Measurements from ENCODE around the gene HDAC8.
"Not testable (repeated sequence)": the region's sequence is repeated elsewhere in the genome, so short reads cannot be mapped to it uniquely, and the experiment has no call there.

HDAC8 gene

GRCh38 chrX:72460715-72461114 lies 111.9 kb downstream of the HDAC8 start:
- DNase-seq = no peak

GRCh38 chrX:72449034-72449433 lies 123.6 kb downstream of the HDAC8 start:
- not testable (repeated sequence) for DNase-seq

DNA sequence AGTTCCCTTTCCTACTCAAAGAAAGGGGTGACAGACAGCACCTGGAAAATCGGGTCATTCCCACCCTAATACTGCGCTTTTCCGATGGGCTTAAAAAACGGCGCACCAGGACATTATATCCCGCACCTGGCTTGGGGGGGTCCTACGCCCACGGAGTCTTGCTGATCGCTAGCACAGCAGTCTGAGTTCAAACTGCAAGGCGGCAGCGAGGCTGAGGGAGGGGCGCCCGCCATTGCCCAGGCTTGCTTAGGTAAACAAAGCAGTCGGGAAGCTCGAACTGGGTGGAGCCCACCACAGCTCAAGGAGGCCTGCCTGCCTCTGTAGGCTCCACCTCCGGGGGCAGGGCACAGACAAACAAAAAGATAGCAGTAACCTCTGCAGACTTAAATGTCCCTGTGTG lies 131.9 kb downstream of the HDAC8 start:
- DNase-seq = not testable (repeated sequence)

DNA sequence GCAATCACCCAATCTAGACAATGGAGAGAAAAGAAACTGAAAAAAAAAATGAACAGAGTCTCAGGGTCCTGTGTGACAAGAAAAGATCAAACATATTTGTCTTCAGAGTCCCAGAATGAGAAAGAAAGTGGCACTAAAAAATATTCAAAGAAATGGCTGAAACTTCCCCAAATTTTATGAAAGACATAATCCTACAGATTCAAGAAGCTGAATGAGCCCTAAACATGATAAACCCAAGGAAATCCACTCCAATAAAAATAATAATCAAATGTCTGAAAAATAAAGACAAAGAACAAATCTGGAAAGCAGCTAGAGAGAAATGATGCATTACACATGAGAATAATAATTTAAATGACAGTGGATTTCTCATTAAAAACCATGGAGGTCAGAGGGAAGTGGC lies 136.6 kb downstream of the HDAC8 start:
- no peak for DNase-seq

DNA sequence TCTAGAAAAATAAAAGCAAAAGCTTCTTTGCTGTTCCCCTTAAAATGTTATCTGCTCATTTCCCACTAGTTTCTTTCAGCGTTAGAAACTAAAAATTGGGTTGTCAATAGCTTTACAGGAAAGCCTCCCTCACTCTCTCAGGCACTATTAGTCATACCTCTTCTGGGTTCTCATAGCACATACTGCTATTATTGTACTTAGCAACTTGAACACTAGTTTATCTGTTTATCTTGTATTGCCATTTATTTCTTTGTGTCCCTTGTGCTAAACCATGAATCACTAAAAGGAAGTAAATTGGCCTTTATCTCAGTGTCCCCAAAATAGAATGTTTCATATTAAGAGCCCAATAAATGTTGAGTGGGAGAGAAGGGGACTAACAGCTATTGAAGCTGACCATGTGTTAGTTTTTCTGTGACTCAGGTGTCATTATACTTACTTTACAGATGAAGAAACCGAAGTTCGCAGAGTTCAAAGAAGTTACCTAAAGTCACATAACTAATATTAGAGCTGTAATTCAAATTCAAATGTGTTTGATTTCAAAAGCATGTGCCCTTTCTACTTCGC lies 142.2 kb downstream of the HDAC8 start:
- DNase-seq = no peak

GRCh38 chrX:72421797-72422196 lies 150.8 kb downstream of the HDAC8 start:
- no peak for DNase-seq

- no peak for DNase-seq
Observed at GRCh38 chrX:72409993-72410392, 162.7 kb downstream of the HDAC8 start.

- no peak for DNase-seq
Observed at GRCh38 chrX:72408885-72409284, 163.8 kb downstream of the HDAC8 start.

GRCh38 chrX:72405136-72405535 lies 167.5 kb downstream of the HDAC8 start:
- DNase-seq = not testable (repeated sequence)

- DNase-seq = no peak
Observed at GRCh38 chrX:72402614-72403013, 170.0 kb downstream of the HDAC8 start.

- peak; percentile 4 to 23 (median 11) for DNase-seq
Observed at GRCh38 chrX:72399816-72400215, 172.8 kb downstream of the HDAC8 start.

DNA sequence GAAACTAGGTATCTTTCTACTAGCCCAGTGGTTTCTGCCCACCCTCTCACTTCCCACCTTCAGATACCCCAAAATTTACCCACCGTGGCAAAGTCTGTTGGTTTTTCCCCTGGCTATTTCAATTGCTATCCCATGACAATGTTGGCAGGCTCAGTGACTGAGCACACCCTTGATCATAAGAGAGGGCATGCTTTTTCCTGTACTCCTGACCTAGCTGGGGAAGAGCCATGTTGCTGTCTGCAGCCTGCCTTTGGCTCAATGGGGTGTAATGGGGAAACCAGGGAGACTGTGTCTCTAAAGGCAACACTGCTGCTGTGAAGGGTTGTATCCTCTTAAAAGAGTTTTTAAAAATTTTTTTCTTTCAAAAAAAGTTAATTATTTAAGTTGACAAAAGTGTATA lies 176.5 kb downstream of the HDAC8 start:
- DNase-seq = no peak

DNA sequence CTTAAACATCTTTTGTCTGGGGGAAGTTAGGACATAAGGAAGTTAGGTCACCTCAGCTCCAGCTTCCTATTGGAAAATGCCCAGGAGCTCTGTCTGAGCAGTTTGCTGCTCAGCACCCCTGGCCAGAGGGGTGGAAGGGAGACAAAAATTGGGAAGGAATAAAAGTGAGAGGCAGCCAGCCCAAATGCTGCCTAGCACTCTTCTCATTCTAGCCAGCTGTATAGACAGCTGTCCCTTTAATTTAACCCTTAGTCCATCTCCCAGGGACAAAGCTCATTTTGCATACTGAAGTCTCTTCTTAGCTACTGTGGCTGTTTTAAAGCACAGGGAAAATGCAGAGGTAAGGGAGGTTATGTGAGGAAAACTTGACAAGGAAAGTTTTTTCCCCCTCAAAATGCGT lies 177.4 kb downstream of the HDAC8 start:
- DNase-seq = peak; percentile 10 to 27 (median 16)

- DNase-seq = peak; percentile 18 to 48 (median 40)
Observed at GRCh38 chrX:72394518-72395170, 178.0 kb downstream of the HDAC8 start.

GRCh38 chrX:72393836-72394517 lies 178.7 kb downstream of the HDAC8 start:
- no peak for DNase-seq

DNA sequence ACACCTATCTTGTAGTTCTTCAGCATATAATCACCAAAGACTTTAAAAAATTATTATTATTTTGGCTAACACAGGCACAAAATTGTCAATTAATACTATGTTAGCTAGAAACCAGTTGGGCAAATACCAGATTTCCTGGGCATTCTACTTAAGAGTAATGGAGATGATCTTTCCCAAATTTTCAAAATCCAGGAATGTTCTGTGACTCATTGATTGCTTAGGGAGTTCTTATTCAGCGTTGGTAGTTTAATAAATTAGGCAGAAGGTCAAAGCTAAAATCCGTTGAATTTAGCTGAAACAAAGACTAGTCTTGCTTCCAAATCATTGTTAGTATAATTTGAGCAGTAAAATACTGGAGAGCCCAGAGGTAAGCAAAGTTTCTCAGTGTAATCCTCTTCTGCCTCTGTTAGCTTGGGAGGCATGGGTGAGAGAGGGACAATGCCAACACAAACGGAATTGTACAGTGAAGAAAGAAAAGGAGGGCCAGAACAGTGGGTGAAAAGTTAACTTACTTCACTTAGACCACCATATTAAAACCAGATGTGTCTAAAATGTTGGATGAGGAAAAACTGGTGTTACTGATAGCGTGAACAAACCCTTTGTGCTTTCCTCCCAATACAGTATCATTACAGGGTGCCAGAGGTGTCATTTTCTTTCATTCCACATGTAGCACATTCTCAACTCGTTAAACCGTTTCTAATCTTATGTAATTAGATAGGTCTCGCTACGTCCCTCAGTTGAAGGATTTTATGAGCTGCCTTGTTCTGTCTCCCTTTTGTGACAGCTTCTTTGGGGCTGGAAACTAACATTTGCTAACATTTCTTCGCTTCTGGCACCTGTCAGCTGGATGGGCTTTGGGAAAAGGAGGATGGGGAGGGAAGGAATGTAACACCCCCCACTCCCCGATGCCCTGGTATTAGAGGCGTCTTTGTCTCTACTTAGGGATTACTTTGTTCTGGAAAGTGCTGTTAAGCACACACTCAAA lies 179.5 kb downstream of the HDAC8 start:
- no peak for DNase-seq

DNA sequence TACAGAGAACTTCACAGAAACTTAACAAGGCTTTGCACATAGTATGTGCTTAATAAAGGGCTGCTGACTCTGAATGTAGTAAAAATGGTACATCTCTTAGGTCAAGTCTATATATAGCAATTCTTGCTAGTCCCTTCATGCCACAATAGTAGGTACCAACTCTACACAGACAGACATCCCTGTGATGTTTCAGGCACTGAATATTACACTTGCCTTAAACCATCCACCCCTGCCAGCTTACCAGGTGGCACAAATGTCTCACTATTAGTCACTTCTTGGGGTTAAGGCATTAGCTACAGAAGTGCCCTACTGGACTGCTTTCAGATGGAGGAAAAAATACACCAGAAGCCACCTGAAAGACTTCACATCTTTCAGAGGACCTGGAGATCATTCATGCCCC lies 180.6 kb downstream of the HDAC8 start:
- no peak for DNase-seq

DNA sequence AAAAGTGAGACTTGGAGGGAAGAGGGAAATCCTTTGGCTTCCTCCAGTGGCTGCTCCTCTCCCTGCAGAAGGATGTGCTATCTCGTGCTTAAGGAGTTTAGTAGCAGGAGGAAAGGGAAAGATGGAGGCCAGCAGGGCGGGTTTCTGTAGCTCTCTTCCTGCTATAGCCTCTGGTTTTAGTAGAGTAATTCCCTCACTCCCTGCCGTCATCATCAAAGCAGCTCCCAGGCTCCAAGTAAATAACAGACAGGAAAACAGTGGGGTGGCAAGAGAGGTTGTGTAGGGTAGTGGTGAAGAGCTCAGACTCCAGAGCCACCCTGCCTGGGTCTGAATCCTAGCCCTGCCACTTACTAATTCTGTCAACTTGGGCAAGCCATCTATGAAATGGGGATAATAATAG lies 185.4 kb downstream of the HDAC8 start:
- no peak for DNase-seq

DNA sequence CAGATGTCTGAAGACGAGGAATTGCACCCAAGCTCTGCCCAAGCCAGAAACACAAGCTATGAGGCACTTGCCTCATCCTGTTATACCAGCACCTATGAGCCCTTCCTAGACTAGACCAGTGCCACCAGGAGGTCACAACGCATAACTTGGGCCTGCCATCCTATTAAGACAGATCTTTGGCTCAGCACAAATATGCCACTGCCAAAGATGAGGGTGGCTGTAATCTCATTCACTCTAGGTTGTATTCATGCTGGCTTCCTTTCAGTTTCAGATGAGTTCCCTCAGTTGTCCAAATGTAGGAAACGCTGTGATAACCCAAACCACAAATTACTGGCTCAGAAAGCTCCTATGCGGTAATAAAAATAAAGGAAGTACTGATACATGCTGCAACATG lies 190.4 kb downstream of the HDAC8 start:
- peak; percentile 20 to 46 (median 30) for DNase-seq

- peak; percentile 24 to 39 (median 30) for DNase-seq
Observed at GRCh38 chrX:72381439-72382201, 191.0 kb downstream of the HDAC8 start.

- DNase-seq = no peak
Observed at GRCh38 chrX:72376124-72376523, 196.5 kb downstream of the HDAC8 start.

GRCh38 chrX:72373136-72373535 lies 199.5 kb downstream of the HDAC8 start:
- no peak for DNase-seq
